Stimulated activated CD8-positive, alpha-beta memory T cell treated with anti-CD3 and anti-CD28 coated beads, Interleukin-2, amount 100 ng/mL, for 48 hours (primary cell): ENCODE results near the gene IGF2.
"Not testable (repeated sequence)": the region's sequence is repeated elsewhere in the genome, so short reads cannot be mapped to it uniquely, and the experiment has no call there.

Source experiments
- DNase-seq, 2 donors: peaks; one replicate each; pipeline ENCODE4 v3.0.0-alpha.2; 2020; ENCODE audit warnings: low read depth in 2 of 2

The IGF2 gene

GRCh38 chr11:2136952-2137201 is 2.3 kb downstream of the IGF2 start:
- DNase-seq: no peak

DNA sequence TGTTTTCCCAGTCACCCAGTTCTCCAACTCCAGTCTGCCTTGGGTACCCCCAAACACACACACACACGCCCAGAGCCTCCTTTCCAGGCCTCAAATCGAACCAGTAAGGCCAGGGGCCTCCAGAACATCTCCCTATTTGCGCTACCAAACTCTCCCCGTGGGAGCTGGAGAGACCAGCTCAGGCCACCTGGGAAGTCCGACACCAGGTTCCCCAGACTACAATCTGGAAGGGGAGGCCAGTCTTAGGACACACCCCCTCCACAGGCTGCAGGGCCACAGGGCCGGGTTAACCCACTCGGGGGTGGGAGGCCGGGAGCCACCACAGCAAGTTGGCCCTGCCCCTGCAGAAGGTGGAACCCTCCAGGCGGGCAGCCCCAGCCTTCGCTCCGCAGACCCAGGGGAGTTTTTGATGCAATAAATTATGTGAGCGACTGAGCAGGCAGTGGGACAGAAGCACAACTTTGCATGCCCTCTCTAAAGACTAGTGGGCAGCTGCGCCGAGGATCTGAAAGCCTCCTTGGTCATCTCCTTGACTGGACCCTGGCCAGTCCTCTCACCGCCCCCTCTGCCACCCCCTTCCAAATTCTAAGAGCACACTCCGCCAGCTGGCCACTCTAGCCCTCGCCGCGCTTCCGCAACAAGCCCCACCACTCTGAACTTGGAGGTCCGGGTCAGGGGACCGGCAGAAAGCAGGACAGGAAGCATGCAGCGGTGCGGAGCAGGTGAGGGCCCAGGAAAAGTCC is 2.8 kb downstream of the IGF2 start:
- no peak for DNase-seq

GRCh38 chr11:2135648-2136201 is 3.5 kb downstream of the IGF2 start:
- DNase-seq: no peak

DNA sequence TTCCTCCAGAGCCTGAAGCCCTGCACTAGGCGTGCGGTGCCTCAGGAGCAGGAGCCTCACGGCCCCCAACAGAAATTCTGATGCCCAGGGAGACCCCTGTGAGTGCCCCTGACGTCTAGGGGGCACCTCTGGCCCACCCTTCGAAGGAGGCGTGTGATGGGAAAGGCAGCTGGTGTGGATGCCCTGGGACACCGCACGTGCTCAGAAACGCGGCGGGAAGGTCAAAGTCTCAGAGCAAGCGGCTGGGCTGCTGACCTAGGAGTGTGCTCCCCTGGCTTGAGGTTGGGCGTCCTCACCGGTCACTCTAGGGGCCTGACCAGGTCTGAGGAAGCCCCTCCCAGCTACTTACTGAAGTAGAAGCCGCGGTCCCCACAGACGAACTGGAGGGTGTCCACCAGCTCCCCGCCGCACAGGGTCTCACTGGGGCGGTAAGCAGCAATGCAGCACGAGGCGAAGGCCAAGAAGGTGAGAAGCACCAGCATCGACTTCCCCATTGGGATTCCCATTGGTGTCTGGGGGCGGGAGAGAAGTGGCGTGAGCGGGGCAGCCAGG is 4.1 kb downstream of the IGF2 start:
- no peak for DNase-seq

- DNase-seq: no peak
Measured at GRCh38 chr11:2134022-2135010, 4.9 kb downstream of the IGF2 start.

- no peak for DNase-seq
Measured at GRCh38 chr11:2133241-2134021, 5.8 kb downstream of the IGF2 start.

DNA sequence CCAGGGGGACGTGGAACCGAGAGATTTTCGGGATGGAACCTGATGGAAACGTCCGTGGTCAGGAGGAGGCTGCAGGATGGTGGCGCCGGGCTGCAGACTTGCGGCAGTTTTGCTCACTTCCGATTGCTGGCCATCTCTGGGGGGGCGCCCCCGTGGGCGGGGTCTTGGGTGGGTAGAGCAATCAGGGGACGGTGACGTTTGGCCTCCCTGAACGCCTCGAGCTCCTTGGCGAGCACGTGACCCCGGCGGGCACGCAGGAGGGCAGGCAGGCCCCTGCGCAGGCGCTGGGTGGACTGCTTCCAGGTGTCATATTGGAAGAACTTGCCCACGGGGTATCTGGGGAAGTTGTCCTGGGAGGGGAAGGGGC is 6.3 kb downstream of the IGF2 start:
- no peak for DNase-seq

GRCh38 chr11:2132246-2132645 is 6.9 kb downstream of the IGF2 start:
- no peak for DNase-seq

DNA sequence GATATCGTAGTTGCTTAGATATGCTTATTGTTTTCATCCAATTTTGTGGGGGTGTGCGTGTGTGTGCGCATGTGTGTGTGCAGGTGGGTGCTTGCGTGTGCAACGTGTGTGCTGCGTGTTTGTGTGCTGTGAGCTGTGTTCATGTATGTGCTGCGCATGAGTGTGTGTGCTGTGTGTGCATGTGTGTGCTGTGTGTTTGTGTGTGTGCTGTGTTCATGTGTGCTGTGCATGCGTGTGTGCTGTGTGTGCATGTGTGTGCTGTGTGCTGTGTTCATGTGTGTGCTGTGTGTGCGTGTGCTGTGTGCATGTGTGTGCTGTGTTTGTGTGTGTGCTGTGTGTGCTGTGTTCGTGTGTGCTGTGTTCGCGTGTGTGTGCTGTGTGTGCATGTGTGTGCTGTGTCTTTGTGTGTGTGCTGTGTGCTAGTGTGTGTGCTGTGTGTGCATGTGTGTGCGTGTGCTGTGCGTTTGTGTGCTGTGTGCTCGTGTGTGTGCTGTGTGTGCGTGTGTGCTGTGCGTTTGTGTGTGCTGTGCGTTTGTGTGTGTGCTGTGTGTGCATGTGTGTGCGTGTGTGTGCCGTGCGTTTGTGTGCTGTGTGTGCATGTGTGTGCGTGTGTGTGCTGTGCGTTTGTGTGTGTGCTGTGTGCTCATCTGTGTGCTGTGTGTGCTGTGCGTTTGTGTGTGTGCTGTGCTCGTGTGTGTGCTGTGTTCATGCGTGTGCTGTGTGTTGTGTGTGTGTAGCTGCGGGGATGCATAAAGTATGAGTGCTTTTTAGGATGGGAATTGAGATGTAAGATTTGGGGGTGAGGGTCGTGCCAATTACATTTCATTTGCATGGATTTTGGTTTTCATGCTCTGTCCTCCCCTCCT is 7.6 kb downstream of the IGF2 start:
- DNase-seq: no peak

GRCh38 chr11:2130881-2131352 is 8.3 kb downstream of the IGF2 start:
- no peak for DNase-seq

DNA sequence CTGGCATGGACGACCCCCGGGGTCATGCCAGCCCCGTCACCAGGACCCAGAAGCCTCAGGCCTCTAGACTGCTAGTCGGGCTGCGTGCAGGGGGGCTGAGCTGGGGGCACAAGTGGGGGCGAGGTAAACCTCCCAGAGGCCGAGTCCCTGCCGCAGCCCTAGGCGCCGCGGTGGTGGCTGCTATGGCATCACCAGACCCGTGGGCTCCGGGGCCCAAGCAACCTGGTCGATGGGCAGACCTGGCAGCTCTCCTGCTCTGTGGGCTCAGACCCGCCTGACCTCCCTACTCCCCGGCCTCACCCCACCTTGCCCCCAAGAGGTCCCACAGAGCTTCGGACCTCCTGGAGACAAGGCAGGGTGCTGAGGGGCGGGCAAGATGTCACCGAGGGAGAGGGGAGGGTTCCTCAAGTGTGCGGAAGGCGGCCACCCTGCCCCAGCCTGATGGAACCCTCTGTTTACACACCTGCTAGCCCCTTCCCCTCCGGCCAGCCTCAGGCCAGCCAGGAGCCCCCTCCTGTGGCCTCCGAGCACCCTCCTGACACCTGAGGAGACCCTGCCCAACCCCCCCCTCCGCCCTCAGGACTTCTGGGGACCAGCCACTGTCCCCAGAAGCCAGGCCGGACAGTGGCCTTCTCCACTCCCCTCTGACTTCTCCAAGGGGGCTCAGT is 9.4 kb downstream of the IGF2 start:
- DNase-seq: no peak

DNA sequence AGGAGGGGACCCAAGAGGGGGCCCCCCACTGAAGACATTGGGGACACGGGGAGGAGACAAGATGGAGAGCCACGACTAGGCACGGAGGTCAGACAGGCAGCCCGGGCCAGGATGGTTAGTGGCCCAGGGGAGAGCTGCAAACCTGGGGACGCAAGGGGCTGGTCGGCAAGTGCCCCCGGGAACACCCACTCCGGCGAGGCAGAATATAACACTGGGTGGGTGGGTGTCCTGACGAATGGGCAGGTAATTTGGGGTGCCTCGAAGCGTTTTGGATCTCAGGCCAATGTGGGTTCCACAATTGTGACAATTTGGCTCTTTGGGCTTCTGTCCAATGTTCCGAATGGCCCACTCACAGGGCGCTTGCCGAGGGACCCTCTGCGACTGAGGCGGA is 9.9 kb downstream of the IGF2 start:
- DNase-seq: no peak

- no peak for DNase-seq
Measured at GRCh38 chr11:2128511-2129307, 10.5 kb downstream of the IGF2 start.

GRCh38 chr11:2128130-2128510 is 11.1 kb downstream of the IGF2 start:
- DNase-seq: no peak

DNA sequence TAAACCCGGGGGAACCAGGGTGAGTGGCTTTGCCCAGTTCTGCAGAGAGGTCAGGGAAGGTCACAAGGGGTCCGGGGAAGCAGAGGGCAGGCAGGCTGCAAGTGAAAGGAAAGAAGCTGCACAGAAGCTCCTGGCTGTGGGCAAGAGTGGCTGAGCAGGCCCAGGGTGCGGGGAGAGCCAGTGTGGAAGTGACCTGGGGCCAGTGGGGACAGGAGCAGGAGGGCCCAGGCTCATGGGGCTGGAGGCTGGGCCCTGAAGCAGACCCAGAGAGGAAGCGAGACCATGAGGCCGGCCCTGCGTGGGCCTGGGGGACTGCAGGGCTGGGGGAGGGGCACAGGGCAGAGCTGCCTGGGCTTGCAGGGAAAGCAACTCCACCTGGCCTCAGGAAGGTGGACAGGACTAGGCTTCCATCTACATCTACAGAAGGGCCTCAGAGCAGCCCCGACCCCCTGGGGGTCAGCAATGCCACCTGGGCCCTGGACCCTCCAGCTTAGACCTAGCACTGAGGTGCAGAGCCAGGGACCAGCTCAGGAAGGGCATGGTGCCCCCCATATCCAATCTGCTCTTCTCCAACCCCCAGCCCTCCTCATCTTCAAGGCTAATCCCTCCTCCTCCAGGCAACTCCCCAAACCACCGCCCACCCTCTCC is 11.6 kb downstream of the IGF2 start:
- no peak for DNase-seq

GRCh38 chr11:2126520-2127085 is 12.6 kb downstream of the IGF2 start:
- no peak for DNase-seq

GRCh38 chr11:2124736-2125484 is 14.3 kb downstream of the IGF2 start:
- not testable (repeated sequence) for DNase-seq

GRCh38 chr11:2123628-2123960 is 15.6 kb downstream of the IGF2 start:
- DNase-seq: no peak
